ENCODE results near the gene OLFML2A.
"Not testable (repeated sequence)": the region's sequence is repeated elsewhere in the genome, so short reads cannot be mapped to it uniquely, and the experiment has no call there.

Gene OLFML2A

DNA sequence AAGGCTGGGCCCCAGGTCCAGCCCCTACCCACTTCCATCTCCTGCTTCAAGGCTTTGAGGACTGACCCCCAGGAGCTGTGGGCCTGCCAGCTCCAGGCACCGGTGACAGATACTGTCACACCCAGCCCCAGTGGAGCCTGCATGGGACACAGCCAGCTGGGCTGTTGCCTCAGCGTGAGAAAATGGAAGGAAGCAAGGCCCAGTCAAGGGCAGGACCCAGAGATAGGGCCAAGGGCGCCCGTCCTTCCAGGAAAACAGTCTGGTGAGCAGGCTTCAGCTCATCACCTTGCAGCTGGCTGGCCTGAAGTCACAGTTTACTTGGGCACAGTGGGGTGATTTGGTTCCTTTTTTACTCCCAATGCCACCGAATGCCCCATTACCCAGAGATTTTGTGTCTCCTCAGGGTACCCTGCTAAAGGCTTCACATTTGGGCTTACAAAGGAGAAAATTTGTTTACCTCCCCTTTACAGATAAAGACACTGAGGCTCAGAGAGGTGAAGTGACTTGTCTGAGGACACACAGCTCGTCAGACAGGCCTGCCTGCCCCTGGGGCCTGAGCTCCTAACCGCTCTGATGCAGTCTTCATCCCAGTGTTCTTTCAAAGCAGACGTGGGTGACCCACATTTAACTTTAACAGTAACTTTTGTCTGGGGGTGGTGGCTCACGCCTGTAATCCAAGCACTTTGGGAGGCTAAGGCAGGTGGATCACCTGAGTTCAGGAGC, 54.9 kb downstream of the OLFML2A start:
- no peak for DNase-seq

DNA sequence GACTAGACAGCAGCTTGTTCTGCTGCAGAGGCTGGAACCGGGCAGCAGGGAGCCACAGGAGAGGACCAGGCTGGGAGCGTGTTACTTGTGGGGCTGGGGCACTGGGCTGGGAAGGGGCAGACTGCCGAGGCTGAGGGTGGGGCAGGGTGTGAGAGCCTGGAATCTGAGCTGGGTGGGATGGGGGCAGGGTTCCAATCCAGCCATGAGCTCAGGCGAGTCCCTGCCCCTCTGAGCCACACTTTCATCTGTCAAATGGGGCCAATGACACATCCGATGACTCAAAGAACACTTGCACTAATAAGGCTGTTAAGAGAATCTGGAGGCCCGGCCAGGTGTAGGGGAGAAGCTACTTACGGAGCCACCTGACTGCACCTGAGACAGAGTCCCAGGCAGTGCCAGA, 57.7 kb downstream of the OLFML2A start:
- no peak for DNase-seq

GRCh38 chr9:124835026-124835557, 58.2 kb downstream of the OLFML2A start:
- no peak for DNase-seq

DNA sequence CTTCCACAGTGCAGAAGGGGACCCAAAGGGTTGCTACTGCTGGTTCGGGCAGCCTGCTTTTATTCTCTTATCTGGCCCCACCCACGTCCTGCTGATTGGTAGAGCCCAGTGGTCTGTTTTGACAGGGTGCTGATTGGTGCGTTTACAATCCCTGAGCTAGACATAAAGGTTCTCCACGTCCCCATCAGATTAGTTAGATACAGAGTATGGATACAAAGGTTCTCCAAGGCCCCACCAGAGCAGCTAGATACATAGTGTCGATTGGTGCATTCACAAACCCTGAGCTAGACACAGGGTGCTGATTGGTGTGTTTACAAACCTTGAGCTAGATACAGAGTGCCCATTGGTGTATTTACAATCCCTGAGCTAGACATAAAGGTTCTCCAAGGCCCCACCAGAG, 61.2 kb downstream of the OLFML2A start:
- not testable (repeated sequence) for DNase-seq

GRCh38 chr9:124838567-124839275, 61.8 kb downstream of the OLFML2A start:
- not testable (repeated sequence) for DNase-seq

DNA sequence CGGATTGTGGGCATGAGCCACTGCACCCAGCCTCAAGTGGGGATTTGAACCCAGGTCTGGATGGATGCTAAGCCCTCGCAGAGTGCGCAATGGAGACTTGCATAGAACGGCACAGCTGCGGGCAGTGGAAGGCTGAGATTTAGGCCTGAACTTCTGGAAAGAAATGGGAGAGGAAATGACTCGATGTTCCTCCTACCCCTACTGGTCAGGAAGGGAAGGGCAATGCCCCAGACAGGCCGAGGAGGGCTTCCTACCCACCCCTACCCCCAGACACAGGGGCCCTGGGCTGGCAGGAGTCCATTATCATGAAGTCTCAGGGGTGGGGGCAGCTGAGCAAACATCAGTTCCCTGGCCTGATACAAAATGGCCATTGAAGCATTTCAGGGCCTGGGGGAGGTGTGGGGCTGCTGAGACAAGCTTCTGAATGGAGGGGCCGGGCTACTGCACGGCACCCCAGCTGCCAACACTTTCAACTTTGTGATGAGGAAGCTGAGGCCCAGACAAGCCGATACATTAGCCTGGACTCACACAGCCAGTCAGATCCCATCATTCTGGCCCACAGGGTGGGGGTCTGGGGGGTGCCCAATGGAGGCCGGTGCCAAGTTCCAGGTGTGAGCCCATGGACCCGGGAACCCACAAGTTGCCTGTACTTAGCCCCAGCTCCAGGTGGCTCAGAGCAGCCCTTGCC, 62.8 kb downstream of the OLFML2A start:
- no peak for DNase-seq

- peak; percentile 31 for DNase-seq
Measured at GRCh38 chr9:124840300-124840833, 63.4 kb downstream of the OLFML2A start.

DNA sequence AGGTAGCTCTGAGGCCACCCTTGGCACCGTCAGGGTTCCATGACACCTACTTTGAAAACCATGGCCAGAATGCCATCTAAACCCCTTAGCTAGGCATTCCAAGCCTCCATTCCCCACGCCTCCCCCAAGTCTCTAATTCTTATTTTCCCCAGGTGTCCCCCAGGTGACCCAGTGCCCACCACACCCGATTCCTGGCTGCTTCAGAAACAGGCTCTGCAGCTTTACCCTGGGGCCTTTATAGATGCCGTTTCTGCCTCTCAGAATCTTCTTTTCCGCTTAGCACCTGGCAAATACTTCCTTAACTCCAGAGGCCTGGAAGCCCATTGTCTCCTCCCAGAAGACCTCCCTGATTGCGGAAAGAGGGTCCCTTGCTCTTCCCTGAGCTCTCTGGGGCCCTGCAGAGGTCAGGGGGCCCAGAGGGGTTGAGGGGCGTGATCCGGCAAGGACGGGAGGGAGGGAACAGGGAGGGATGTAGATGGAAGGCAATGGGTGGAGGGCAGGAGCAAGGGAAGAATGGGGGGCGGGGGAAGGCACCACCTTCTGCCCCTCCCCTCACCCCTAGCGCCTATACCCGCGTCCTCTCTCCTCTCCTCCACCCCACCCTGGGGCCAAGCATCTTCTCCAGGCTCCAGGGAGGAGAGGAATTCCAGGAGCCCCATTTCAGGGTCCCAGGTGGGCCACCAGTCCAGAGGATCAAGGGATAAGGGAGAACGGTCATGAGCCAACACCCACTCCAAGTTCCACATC, 64.3 kb downstream of the OLFML2A start:
- DNase-seq, result no peak

DNA sequence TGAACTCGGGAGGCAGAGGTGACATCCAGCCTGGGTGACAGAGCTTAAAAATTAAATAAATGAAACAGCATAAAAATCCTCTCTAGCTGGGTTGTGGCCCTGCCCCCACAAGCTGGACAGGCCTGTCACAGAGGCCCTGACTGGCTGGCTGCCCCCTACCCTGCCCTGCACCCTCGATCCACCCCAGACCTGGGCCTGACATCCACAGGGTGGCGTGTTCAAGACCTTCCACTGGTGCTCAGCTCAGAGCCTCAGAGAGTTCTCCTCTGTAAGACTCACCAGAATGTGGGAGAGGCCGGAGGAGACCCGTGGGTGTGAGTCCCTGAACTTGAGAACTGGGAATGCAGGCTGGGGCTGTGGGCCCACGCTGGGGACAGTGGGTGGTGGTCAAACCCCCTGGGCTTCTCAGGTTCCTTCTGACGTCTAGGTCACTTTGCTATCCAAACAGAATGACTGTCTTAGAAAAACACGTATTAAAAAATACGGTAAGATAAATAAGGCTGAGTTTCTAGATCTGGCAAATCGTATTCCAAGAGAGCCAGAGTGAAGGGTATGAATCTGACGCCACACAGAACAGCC, 66.6 kb downstream of the OLFML2A start:
- DNase-seq, result no peak

GRCh38 chr9:124844291-124844690, 67.4 kb downstream of the OLFML2A start:
- no peak for DNase-seq

DNA sequence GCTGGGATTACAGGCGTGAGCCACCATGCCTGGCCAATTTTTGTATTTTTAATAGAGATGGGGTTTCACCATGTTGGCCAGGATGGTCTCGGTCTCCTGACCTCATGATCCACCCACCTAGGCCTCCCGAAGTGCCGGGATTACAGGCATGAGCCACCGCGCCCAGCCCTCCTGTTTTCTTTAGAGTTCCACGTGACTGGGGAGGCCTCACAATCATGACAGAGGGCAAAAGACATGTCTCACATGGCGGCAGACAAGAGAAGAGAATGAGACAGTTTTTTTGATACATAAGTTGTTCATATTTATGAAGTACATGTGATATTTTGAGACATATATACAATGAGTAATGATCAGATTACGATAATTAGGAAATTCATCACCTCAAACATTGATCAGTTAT, 69.5 kb downstream of the OLFML2A start:
- not testable (repeated sequence) for DNase-seq

DNA sequence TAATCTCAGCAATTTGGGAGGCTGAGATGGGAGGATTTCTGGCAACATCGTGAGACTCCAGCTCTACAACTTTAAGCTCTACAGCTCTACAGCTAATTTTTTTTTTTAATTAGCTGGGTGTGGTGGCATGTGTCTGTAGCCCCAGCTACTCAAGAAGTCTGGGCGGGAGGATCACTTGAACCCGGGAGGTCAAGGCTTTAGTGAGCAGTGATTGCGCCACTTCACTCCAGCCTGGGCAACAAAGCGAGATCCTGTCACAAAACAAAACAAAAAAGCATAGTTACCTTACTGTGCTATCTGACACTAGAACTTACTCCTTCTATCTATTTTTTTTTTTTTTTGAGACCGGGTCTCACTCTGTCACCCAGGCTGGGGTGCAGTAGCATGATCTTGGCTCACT, 70.0 kb downstream of the OLFML2A start:
- DNase-seq, result no peak

GRCh38 chr9:124849801-124850200, 72.9 kb downstream of the OLFML2A start:
- no peak for DNase-seq

- DNase-seq, result no peak
Measured at GRCh38 chr9:124852121-124852828, 75.3 kb downstream of the OLFML2A start.

DNA sequence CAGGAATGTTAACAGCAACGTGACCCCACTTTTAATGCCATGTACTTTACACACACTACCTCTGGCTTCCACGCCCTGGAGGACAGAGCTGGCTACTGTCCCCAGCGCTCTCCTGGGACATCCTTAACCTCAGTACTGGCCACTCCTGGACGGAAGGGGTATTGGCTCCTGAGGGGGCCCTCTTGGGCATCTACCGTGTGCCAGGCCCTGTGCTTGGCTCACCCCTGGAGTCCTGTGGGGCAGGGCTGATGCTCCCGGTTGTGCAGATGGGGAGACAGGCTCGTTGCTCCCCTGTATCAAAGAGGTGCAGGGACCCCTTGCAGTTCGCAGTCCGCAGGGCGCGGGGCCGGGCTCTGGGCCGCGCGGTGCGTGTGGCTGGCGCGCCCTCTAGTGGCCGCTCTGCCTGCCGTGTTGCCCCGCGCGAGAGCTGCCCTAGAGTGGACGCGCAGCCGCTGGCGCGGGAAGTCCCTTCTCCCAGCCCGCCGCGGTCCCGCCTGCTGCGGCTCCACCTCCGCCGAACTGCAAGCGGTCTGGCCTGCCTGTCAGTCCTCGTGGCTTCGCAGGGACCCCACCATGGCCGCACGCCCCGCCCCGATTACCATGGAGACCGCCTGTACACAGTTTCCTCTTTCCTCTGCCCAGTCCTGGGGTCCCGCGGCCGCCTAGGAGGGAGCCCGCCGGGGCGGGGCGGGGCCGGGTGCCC, 76.0 kb downstream of the OLFML2A start, which contains the start of gene WDR38:
Gene WDR38 (plus strand): TSS at position 632 of the 703 bp plus-strand sequence. CDS start 72 bp downstream, outside the sequence.
- DNase-seq, result peak; percentile 84

GRCh38 chr9:124853605-124854143, 76.7 kb downstream of the OLFML2A start:
- no peak for DNase-seq

DNA sequence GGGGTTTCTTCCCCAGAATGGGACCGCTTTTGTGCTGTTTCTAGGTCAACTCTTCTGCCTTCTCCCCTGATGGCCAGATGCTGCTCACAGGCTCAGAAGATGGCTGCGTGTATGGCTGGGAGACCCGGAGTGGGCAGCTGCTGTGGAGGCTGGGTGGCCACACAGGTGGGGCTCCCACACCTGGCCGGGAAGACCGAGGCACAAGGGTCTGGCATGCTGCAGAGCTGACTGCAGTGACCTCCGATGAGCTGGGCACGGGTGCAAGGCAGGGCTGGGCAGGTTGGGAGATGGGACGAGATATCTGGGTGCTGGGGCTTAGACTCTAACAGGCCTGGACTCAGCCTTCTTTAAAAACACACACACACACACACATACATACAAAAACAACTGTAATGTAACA, 77.2 kb downstream of the OLFML2A start:
- no peak for DNase-seq

- no peak for DNase-seq
Measured at GRCh38 chr9:124854822-124855221, 77.9 kb downstream of the OLFML2A start.

GRCh38 chr9:124855566-124855943, 78.6 kb downstream of the OLFML2A start:
- no peak for DNase-seq
